ENCODE measurements around the gene GRAMD4.

GRCh38 chr22:46651316-46651715 is 31.1 kb downstream of the GRAMD4 start:
- TF ChIP-seq CTCF (IDR thresholded peaks at IDR 0.05) (no peak), POLR2A (IDR thresholded peaks at IDR 0.05) (no peak), POLR2AphosphoS5 (IDR thresholded peaks at IDR 0.05) (no peak)

All from breast epithelium (tissue), 3 donors.